Measurements from ENCODE around the gene SUSD3. TPM values are rescaled to one million over a fixed set of nuclear protein-coding genes. Genes with fewer than 3 reads are reported as not detected.
A peak's percentile ranks its signal among the peaks of the same experiment; 100 is the strongest.

The SUSD3 gene
- total RNA-seq, 4 donors from 2014 or later = 2.8 to 6.4 (median 5.1) TPM

DNA sequence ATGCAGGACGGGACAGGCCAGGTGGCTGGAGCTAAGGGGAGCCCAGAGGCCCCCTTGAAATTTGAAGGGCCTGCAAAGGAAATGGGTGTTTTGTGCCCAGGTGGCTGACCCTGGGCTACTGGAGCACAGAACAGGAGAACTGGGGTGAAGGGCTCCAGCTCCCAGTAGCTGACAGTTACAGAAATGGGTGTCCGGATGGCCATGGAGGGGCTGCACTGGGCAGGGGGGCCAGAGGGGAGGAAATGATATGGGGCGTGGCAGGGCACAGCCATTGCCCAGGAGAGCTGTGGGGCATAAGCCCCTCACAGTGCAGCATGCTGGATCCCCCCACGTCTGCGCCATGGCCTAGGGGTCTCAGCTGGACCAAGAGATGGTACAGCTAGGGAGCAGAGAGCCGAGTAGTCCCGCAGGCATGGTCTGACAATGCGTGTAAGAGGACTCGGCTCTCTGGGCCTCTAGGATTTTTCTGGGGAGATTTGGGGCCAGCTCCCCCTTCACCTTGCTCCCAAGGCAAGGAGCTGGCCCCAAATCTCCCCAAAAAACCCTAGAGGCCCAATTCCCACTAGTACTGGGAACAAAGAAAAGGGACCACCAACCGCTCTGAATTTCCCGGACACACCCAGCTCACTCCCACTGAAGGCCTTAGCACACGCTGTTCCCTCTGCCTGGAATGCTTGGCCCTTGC lies 29.6 kb downstream of the SUSD3 start:
- Histone ChIP-seq H3K36me3 (no peaks in the 10 kb centered on the region), H3K27me3 (no peaks in the 10 kb centered on the region), H3K27ac (no peak overlapping the region), H3K4me1 (peaks cover 3% of the 10 kb centered on the region), H3K4me3 (no peak overlapping the region), H3K9me3 (peaks cover 6% of the 10 kb centered on the region)
- TF ChIP-seq EP300 (IDR thresholded peaks at IDR 0.05) = no peak
- TF ChIP-seq POLR2AphosphoS5 (IDR thresholded peaks at IDR 0.05) = no peak
- TF ChIP-seq CTCF (IDR thresholded peaks at IDR 0.05) = no peak
- no peak for TF ChIP-seq POLR2A (IDR thresholded peaks at IDR 0.05)
- peak; percentile 37 to 48 for DNase-seq (ENCODE audit: low spot score in 2 of 2)
- 85% methylated on average over 12 of the region's 12 CpGs for WGBS

- no peak for TF ChIP-seq EP300 (IDR thresholded peaks at IDR 0.05)
- no peak for TF ChIP-seq CTCF (IDR thresholded peaks at IDR 0.05)
- no peak for TF ChIP-seq POLR2AphosphoS5 (IDR thresholded peaks at IDR 0.05)
- TF ChIP-seq POLR2A (IDR thresholded peaks at IDR 0.05) = no peak
Observed at GRCh38 chr9:93088656-93089015, 30.1 kb downstream of the SUSD3 start.

DNA sequence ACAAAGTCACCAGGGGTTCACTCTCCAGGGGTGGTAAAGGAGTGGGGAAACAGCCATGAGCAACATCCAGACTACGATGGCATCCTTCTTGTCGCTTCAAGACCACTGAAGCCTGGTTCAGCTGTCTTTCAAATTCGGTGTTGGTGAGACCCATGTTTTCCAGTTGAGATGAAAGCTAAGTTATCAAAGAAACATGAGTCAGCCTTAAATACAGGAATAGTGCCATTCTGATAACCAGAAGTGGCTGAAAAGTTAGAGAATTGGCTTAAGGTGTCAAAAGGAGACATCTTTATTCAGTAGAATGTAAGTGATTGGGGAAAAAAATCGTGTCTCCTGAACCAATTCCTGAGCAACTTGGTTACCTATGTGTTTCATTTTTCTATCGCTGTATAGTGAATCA lies 30.5 kb downstream of the SUSD3 start:
- no peak for DNase-seq (ENCODE audit: low spot score in 2 of 2)
- peaks cover 6% of the 10 kb centered on the region for H3K9me3 ChIP-seq
- no peak overlapping the region for H3K27ac ChIP-seq
- H3K27me3 ChIP-seq = no peaks in the 10 kb centered on the region
- H3K36me3 ChIP-seq = no peaks in the 10 kb centered on the region
- H3K4me1 ChIP-seq = peaks cover 11% of the 10 kb centered on the region
- H3K4me3 ChIP-seq = no peak overlapping the region
- TF ChIP-seq POLR2A (IDR thresholded peaks at IDR 0.05) (no peak), CTCF (IDR thresholded peaks at IDR 0.05) (no peak), POLR2AphosphoS5 (IDR thresholded peaks at IDR 0.05) (no peak), EP300 (IDR thresholded peaks at IDR 0.05) (no peak)
- WGBS = 89% methylated on average over 5 of the region's 5 CpGs

More at GRCh38 chr9:93088656-93089015, 30.1 kb downstream of the SUSD3 start:
- 95% methylated on average over 4 of the region's 4 CpGs for WGBS
- H3K36me3 ChIP-seq = no peaks in the 10 kb centered on the region
- DNase-seq (ENCODE audit: low spot score in 2 of 2) = peak; percentile 48 to 49
- H3K4me3 ChIP-seq = no peak overlapping the region
- peaks cover 8% of the 10 kb centered on the region for H3K4me1 ChIP-seq
- H3K9me3 ChIP-seq = peaks cover 6% of the 10 kb centered on the region
- H3K27me3 ChIP-seq = no peaks in the 10 kb centered on the region
- H3K27ac ChIP-seq = no peak overlapping the region

- no peaks in the 10 kb centered on the region for H3K36me3 ChIP-seq
- TF ChIP-seq CTCF (IDR thresholded peaks at IDR 0.05) (no peak), POLR2AphosphoS5 (IDR thresholded peaks at IDR 0.05) (no peak), EP300 (IDR thresholded peaks at IDR 0.05) (no peak), POLR2A (IDR thresholded peaks at IDR 0.05) (no peak)
- H3K9me3 ChIP-seq = peaks cover 6% of the 10 kb centered on the region
- no peaks in the 10 kb centered on the region for H3K27me3 ChIP-seq
- H3K4me1 ChIP-seq = peaks cover 16% of the 10 kb centered on the region
- H3K4me3 ChIP-seq = no peak overlapping the region
- 93% methylated on average over 12 of the region's 12 CpGs for WGBS
- peak; percentile 44 to 55 for DNase-seq (ENCODE audit: low spot score in 2 of 2)
- H3K27ac ChIP-seq = no peak overlapping the region
Observed at GRCh38 chr9:93089481-93089991, 31.0 kb downstream of the SUSD3 start.

DNA sequence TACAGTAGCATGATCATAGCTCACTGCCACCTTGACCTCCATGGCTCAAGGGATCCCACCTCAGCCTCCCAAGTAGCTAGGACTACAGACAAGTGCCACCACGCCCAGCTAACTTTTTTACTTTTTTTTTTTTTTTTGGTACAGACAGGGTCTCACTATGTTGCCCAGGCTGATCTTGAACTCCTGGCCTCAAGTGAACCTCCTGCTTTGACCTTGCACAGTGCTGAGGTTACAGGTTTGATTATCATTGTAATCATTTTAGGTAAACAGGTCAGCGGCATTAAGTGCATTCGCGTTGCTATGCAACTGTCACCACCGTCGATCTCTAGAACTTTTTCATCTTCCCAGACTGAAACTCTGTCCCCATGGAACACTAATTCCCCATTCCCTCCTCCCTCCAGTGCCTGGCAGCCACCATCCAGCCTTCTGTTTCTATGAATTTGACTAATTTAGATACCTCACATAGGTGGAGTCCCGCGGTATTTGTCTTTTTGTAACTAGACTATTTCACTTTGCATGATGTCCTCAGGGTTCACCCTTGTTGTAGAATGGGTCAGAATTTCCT lies 31.7 kb downstream of the SUSD3 start:
- H3K4me3 ChIP-seq = no peak overlapping the region
- no peak for TF ChIP-seq POLR2A (IDR thresholded peaks at IDR 0.05)
- peak in 1 of 2 donors; percentile 24 for DNase-seq (ENCODE audit: low spot score in 2 of 2)
- 87% methylated on average over 8 of the region's 8 CpGs for WGBS
- no peaks in the 10 kb centered on the region for H3K27me3 ChIP-seq
- peaks cover 23% of the 10 kb centered on the region for H3K4me1 ChIP-seq
- no peaks in the 10 kb centered on the region for H3K36me3 ChIP-seq
- H3K27ac ChIP-seq = no peak overlapping the region
- H3K9me3 ChIP-seq = peaks cover 6% of the 10 kb centered on the region
